GM10847 (cell line): Measurements from ENCODE around the gene TIGD6.

Source experiments
- POLR2A ChIP-seq: IDR thresholded peaks from 2 replicates; pipeline ENCODE4 v1.6.1; 2011; ENCODE audit not compliant: insufficient read length; ENCODE audit errors: extremely low read depth

Gene TIGD6

GRCh38 chr5:149999359-149999758 is 1.1 kb downstream of the TIGD6 start:
- no peak for TF ChIP-seq POLR2A

GRCh38 chr5:149998281-149998680 is 2.2 kb downstream of the TIGD6 start:
- TF ChIP-seq POLR2A: no peak

GRCh38 chr5:149996205-149996890 is 4.1 kb downstream of the TIGD6 start:
- no peak for TF ChIP-seq POLR2A

- TF ChIP-seq POLR2A: no peak
These were observed 4.9 kb downstream of the TIGD6 start for GRCh38 chr5:149995385-149996204.

- no peak for TF ChIP-seq POLR2A
These were observed 7.0 kb downstream of the TIGD6 start for GRCh38 chr5:149993471-149993870.

GRCh38 chr5:149990518-149991376 is 9.7 kb downstream of the TIGD6 start:
- no peak for TF ChIP-seq POLR2A

GRCh38 chr5:149988126-149988525 is 12.3 kb downstream of the TIGD6 start:
- TF ChIP-seq POLR2A: no peak

GRCh38 chr5:149982505-149982904 is 17.9 kb downstream of the TIGD6 start:
- no peak for TF ChIP-seq POLR2A

GRCh38 chr5:149981206-149981605 is 19.2 kb downstream of the TIGD6 start:
- no peak for TF ChIP-seq POLR2A

GRCh38 chr5:149979896-149980295 is 20.6 kb downstream of the TIGD6 start:
- TF ChIP-seq POLR2A: no peak

GRCh38 chr5:149975409-149975808 is 25.0 kb downstream of the TIGD6 start:
- no peak for TF ChIP-seq POLR2A

- TF ChIP-seq POLR2A: no peak
These were observed 31.1 kb downstream of the TIGD6 start for GRCh38 chr5:149969181-149969930.

GRCh38 chr5:149966946-149967345 is 33.5 kb downstream of the TIGD6 start:
- TF ChIP-seq POLR2A: no peak

GRCh38 chr5:149963729-149964128 is 36.7 kb downstream of the TIGD6 start:
- no peak for TF ChIP-seq POLR2A
